Keratinocyte (primary cell): ENCODE measurements around the gene LST1.

Experiments
- EZH2 ChIP-seq: IDR thresholded peaks from one replicate; pipeline ENCODE4 v1.6.1; 2012; ENCODE audit warnings: inconsistent platforms, mild to moderate bottlenecking, low read length, moderate library complexity
- TF ChIP-seq, protein P1 (sequence below), 3 experiments: IDR thresholded peaks in 1 of 3; conservative IDR thresholded peaks in 1 of 3; optimal IDR thresholded peaks in 1 of 3; 2 replicates in 2 of 3; 3 replicates in 1 of 3; pipeline versions ENCODE3 to v1.5.1; 2011; ENCODE audit warnings: low read length in 3 of 3, mild to moderate bottlenecking in 3 of 3, moderate library complexity in 2 of 3, control low read depth in 1 of 3, inconsistent platforms in 1 of 3; ENCODE audit not compliant: insufficient read depth in 2 of 3; ENCODE audit errors: extremely low read depth in 1 of 3

DNA sequence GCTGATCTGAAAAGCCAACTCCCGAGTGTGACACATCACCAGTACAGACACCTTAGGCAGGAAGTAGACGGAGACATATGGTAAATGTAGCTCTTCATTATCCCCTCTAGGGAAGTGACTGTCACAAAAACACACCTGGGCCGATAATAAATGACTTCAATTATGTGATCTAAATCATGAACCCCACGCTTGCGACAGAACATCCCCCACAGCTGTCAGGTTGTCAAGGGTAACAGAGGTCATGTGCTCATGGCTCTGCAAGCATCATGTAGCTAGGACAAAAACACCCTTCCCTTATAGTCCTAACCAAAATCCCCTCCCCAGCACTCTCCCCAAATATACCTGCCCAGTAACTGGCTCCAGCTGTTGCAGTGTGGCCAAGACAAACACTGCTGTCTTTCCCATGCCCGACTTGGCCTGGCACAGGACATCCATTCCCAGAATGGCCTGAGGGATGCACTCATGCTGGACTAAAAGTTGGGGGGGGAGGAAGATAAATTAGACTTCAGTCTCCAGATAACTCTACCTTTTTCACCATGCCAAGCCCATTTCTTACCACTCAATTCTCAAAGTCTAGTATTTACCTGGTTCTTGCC lies 47.2 kb upstream of the LST1 start:
- TF ChIP-seq, protein P1, sequence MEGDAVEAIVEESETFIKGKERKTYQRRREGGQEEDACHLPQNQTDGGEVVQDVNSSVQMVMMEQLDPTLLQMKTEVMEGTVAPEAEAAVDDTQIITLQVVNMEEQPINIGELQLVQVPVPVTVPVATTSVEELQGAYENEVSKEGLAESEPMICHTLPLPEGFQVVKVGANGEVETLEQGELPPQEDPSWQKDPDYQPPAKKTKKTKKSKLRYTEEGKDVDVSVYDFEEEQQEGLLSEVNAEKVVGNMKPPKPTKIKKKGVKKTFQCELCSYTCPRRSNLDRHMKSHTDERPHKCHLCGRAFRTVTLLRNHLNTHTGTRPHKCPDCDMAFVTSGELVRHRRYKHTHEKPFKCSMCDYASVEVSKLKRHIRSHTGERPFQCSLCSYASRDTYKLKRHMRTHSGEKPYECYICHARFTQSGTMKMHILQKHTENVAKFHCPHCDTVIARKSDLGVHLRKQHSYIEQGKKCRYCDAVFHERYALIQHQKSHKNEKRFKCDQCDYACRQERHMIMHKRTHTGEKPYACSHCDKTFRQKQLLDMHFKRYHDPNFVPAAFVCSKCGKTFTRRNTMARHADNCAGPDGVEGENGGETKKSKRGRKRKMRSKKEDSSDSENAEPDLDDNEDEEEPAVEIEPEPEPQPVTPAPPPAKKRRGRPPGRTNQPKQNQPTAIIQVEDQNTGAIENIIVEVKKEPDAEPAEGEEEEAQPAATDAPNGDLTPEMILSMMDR (optimal IDR thresholded peaks at IDR 0.05 in 1 of 3, IDR thresholded peaks at IDR 0.05 in 1 of 3, conservative IDR thresholded peaks at IDR 0.05 in 1 of 3; ENCODE audit: extremely low read depth in 1 of 3, insufficient read depth in 2 of 3, low read length in 3 of 3), result no peak
- no peak for TF ChIP-seq EZH2
